ENCODE data around the gene SPECC1. TPM values are rescaled to one million over a fixed set of nuclear protein-coding genes. Genes with fewer than 3 reads are reported as not detected.

The SPECC1 gene
- total RNA-seq, 1 donor from 2014 or later: 83.0 TPM

GRCh38 chr17:20045476-20045875 lies 36.3 kb downstream of the SPECC1 start:
- Histone ChIP-seq H3K4me3 (ENCODE audit: insufficient read depth, low read depth, low read length) (no peak overlapping the region), H3K36me3 (ENCODE audit: insufficient read depth, low read length) (no peaks in the 10 kb centered on the region), H3K79me2 (ENCODE audit: insufficient read depth, low read length) (no peaks in the 10 kb centered on the region), H3K9me3 (ENCODE audit: insufficient read depth, low read depth, low read length) (no peaks in the 10 kb centered on the region), H3K27ac (ENCODE audit: low read depth, low read length) (no peak overlapping the region), H3K27me3 (ENCODE audit: insufficient read depth, low read length) (no peaks in the 10 kb centered on the region), H2AFZ (ENCODE audit: low read depth, low read length) (no peak overlapping the region), H3K4me1 (ENCODE audit: insufficient read depth, low read length) (no peaks in the 10 kb centered on the region), H3K9ac (ENCODE audit: low read length) (no peak overlapping the region), H4K20me1 (ENCODE audit: insufficient read depth, low read length) (no peaks in the 10 kb centered on the region), H3K4me2 (ENCODE audit: low read length) (no peak overlapping the region)
- Mint-ChIP-seq H3K27ac (ENCODE audit: unreplicated experiment) (no peak overlapping the region), H3K9me3 (ENCODE audit: unreplicated experiment) (no peaks in the 10 kb centered on the region), H3K4me3 (ENCODE audit: unreplicated experiment) (no peak overlapping the region), H3K4me1 (ENCODE audit: low read depth, unreplicated experiment) (no peaks in the 10 kb centered on the region), H3K36me3 (ENCODE audit: low read depth, unreplicated experiment) (no peaks in the 10 kb centered on the region), H3K27me3 (ENCODE audit: low read depth, unreplicated experiment) (no peaks in the 10 kb centered on the region)
- no peak for DNase-seq (ENCODE audit: low read depth)
- TF ChIP-seq CTCF (IDR thresholded peaks at IDR 0.05; ENCODE audit: insufficient read depth, low read depth, low read length) (no peak), EZH2 (IDR thresholded peaks at IDR 0.05; ENCODE audit: insufficient read depth, low read length) (no peak)
- FAIRE-seq: no peak

GRCh38 chr17:20046629-20047028 lies 37.5 kb downstream of the SPECC1 start:
- Mint-ChIP-seq H3K4me1 (ENCODE audit: low read depth, unreplicated experiment) (no peaks in the 10 kb centered on the region), H3K27me3 (ENCODE audit: low read depth, unreplicated experiment) (no peaks in the 10 kb centered on the region), H3K4me3 (ENCODE audit: unreplicated experiment) (no peak overlapping the region), H3K36me3 (ENCODE audit: low read depth, unreplicated experiment) (no peaks in the 10 kb centered on the region), H3K27ac (ENCODE audit: unreplicated experiment) (no peak overlapping the region), H3K9me3 (ENCODE audit: unreplicated experiment) (no peaks in the 10 kb centered on the region)
- no peaks in the 10 kb centered on the region for H3K9me3 ChIP-seq (ENCODE audit: insufficient read depth, low read depth, low read length)
- H3K4me1 ChIP-seq (ENCODE audit: insufficient read depth, low read length): no peaks in the 10 kb centered on the region
- no peaks in the 10 kb centered on the region for H3K27me3 ChIP-seq (ENCODE audit: insufficient read depth, low read length)
- no peaks in the 10 kb centered on the region for H3K79me2 ChIP-seq (ENCODE audit: insufficient read depth, low read length)
- H3K4me2 ChIP-seq (ENCODE audit: low read length): no peak overlapping the region
- no peak overlapping the region for H3K27ac ChIP-seq (ENCODE audit: low read depth, low read length)
- H2AFZ ChIP-seq (ENCODE audit: low read depth, low read length): no peak overlapping the region
- no peak overlapping the region for H3K4me3 ChIP-seq (ENCODE audit: insufficient read depth, low read depth, low read length)
- no peaks in the 10 kb centered on the region for H4K20me1 ChIP-seq (ENCODE audit: insufficient read depth, low read length)
- no peak for FAIRE-seq
- H3K9ac ChIP-seq (ENCODE audit: low read length): no peak overlapping the region
- no peak for DNase-seq (ENCODE audit: low read depth)
- no peak for TF ChIP-seq CTCF (IDR thresholded peaks at IDR 0.05; ENCODE audit: insufficient read depth, low read depth, low read length)
- no peak for TF ChIP-seq EZH2 (IDR thresholded peaks at IDR 0.05; ENCODE audit: insufficient read depth, low read length)
- no peaks in the 10 kb centered on the region for H3K36me3 ChIP-seq (ENCODE audit: insufficient read depth, low read length)

GRCh38 chr17:20051624-20052023 lies 42.5 kb downstream of the SPECC1 start:
- H3K27ac Mint-ChIP-seq (ENCODE audit: unreplicated experiment): no peak overlapping the region
- TF ChIP-seq EZH2 (IDR thresholded peaks at IDR 0.05; ENCODE audit: insufficient read depth, low read length): no peak
- TF ChIP-seq CTCF (IDR thresholded peaks at IDR 0.05; ENCODE audit: insufficient read depth, low read depth, low read length): no peak
- Histone ChIP-seq H3K4me2 (ENCODE audit: low read length) (no peak overlapping the region), H4K20me1 (ENCODE audit: insufficient read depth, low read length) (no peaks in the 10 kb centered on the region), H3K27me3 (ENCODE audit: insufficient read depth, low read length) (no peaks in the 10 kb centered on the region), H3K9me3 (ENCODE audit: insufficient read depth, low read depth, low read length) (no peaks in the 10 kb centered on the region), H3K4me1 (ENCODE audit: insufficient read depth, low read length) (no peaks in the 10 kb centered on the region), H3K79me2 (ENCODE audit: insufficient read depth, low read length) (no peaks in the 10 kb centered on the region), H3K27ac (ENCODE audit: low read depth, low read length) (no peak overlapping the region), H3K9ac (ENCODE audit: low read length) (no peak overlapping the region), H3K36me3 (ENCODE audit: insufficient read depth, low read length) (no peaks in the 10 kb centered on the region), H3K4me3 (ENCODE audit: insufficient read depth, low read depth, low read length) (no peak overlapping the region), H2AFZ (ENCODE audit: low read depth, low read length) (no peak overlapping the region)
- no peak overlapping the region for H3K4me3 Mint-ChIP-seq (ENCODE audit: unreplicated experiment)
- DNase-seq (ENCODE audit: low read depth): no peak
- no peaks in the 10 kb centered on the region for H3K4me1 Mint-ChIP-seq (ENCODE audit: low read depth, unreplicated experiment)
- H3K27me3 Mint-ChIP-seq (ENCODE audit: low read depth, unreplicated experiment): peaks cover 3% of the 10 kb centered on the region
- no peaks in the 10 kb centered on the region for H3K36me3 Mint-ChIP-seq (ENCODE audit: low read depth, unreplicated experiment)
- no peak for FAIRE-seq
- H3K9me3 Mint-ChIP-seq (ENCODE audit: unreplicated experiment): no peaks in the 10 kb centered on the region

All from astrocyte (in vitro differentiated cells and primary cell).